HG03095 (cell line): ENCODE data around the gene LMF2.
"Not testable (repeated sequence)": the region's sequence is repeated elsewhere in the genome, so short reads cannot be mapped to it uniquely, and the experiment has no call there.

Experiments
- ATAC-seq: cut with Tn5 transposase; IDR thresholded peaks from one replicate; pipeline ENCODE4 v1.9.1; 2021; ENCODE audit warnings: moderate library complexity; ENCODE audit not compliant: unreplicated experiment

The LMF2 gene, protein sequence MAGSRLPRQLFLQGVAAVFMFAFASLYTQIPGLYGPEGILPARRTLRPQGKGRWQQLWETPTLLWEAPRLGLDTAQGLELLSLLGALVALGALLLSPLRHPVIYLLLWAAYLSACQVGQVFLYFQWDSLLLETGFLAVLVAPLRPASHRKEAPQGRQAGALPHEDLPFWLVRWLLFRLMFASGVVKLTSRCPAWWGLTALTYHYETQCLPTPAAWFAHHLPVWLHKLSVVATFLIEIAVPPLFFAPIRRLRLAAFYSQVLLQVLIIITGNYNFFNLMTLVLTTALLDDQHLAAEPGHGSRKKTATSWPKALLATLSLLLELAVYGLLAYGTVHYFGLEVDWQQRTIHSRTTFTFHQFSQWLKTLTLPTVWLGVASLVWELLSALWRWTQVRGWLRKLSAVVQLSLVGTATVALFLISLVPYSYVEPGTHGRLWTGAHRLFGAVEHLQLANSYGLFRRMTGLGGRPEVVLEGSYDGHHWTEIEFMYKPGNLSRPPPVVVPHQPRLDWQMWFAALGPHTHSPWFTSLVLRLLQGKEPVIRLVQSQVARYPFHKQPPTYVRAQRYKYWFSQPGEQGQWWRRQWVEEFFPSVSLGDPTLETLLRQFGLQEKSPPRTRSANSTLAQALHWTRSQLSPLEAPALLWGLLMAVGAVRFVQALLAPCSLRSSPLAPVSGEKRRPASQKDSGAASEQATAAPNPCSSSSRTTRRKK

GRCh38 chr22:50507421-50507990 lies at the start of gene LMF2:
Gene LMF2, minus strand, starts transcription at chr22:50507702. Its CDS starts 27 bp downstream, at chr22:50507675.
- ATAC-seq, result peak; percentile 58

DNA sequence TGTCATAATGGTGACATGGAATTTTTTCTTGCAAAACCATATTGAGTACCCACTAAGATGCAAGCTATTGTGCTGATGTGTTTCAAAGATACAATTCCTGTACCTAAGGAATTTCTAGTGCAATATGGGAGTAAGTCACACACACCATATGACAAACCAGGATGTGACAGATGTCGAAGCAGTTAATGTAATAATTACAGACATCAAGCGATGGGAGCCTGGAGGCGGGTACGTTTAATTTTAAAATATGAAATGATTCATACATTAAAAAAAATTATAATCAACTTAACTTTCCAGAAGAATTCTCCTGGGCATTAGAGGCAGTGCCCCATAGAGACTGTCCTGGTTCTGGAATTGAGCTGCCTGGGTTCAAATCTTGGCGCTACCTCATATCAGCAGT lies 49.2 kb upstream of the LMF2 start:
- no peak for ATAC-seq

- no peak for ATAC-seq
These were observed 45.8 kb upstream of the LMF2 start for GRCh38 chr22:50553310-50553709.

GRCh38 chr22:50551160-50551752 lies 43.8 kb upstream of the LMF2 start:
- ATAC-seq, result no peak

GRCh38 chr22:50550395-50550794 lies 42.9 kb upstream of the LMF2 start:
- ATAC-seq, result no peak

DNA sequence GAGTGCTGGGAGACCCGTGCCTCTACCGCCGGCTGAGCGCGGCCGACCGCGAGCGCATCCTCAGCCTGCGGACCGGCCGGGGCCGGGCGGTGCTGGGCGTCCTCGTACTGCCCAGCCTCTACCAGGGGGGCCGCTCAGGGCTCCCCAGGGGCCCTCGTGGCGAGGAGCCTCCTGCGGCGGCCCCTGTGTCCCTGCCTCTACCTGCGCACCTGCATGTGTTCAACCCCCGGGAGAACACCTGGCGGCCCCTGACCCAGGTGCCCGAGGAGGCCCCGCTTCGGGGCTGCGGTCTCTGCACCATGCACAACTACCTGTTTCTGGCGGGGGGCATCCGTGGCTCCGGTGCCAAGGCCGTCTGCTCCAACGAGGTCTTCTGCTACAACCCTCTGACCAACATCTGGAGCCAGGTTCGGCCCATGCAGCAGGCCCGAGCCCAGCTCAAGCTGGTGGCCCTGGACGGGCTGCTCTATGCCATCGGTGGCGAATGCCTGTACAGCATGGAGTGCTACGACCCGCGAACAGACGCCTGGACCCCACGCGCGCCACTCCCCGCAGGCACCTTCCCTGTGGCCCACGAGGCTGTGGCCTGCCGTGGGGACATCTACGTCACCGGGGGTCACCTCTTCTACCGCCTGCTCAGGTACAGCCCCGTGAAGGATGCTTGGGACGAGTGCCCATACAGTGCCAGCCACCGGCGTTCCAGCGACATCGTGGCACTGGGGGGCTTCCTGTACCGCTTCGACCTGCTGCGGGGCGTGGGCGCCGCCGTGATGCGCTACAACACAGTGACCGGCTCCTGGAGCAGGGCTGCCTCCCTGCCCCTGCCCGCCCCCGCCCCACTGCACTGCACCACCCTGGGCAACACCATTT lies 41.7 kb upstream of the LMF2 start:
- ATAC-seq, result no peak

DNA sequence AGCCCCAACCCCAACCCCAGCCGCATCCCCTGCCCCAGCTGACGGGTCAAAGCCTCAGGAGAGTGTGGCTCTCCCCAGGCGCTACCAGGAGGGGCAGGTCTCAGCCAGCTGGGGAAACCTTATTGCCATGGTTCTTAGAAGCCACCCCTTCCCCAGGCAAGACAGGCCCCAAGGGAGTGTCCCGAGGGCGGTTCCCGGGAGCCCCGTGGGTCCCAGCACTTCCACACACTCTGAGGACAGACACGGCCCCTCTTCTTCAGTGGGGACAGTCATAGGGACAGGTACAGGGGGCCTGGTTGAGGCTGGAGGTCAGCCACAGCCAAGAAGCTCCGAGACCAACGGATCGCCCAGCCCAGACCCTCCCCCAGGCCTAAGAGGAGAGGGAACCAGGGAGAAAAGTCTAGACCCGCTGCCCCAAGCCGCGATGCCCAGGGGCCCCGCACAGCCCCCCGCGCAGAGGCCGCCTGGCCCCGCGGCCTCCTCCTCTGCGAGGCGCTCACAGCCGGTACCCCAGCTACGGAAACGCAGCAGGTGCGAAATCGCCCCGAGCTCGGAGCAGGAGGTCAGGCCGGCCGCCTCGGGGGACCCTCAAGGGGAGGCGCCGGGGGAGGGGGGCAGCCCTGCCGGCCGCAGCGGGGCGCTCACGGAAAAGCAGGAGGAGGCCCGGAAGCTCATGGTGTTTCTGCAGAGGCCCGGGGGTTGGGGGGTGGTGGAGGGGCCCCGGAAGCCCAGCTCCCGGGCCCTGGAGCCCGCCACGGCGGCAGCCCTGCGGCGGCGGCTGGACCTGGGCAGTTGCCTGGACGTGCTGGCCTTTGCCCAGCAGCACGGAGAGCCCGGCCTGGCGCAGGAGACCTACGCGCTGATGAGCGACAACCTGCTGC lies 40.8 kb upstream of the LMF2 start:
- ATAC-seq, result no peak

- ATAC-seq, result no peak
These were observed 39.9 kb upstream of the LMF2 start for GRCh38 chr22:50547263-50547985.

- ATAC-seq, result no peak
These were observed 39.1 kb upstream of the LMF2 start for GRCh38 chr22:50546326-50547262.

GRCh38 chr22:50545522-50546325 lies 38.2 kb upstream of the LMF2 start, which contains the start of gene KLHDC7B:
Gene KLHDC7B, plus strand, starts transcription at chr22:50545899. Its CDS starts 345 bp downstream, at chr22:50546244.
- no peak for ATAC-seq

- no peak for ATAC-seq
These were observed 37.3 kb upstream of the LMF2 start for GRCh38 chr22:50544746-50545253.

GRCh38 chr22:50544078-50544745 lies 36.7 kb upstream of the LMF2 start:
- ATAC-seq, result no peak

DNA sequence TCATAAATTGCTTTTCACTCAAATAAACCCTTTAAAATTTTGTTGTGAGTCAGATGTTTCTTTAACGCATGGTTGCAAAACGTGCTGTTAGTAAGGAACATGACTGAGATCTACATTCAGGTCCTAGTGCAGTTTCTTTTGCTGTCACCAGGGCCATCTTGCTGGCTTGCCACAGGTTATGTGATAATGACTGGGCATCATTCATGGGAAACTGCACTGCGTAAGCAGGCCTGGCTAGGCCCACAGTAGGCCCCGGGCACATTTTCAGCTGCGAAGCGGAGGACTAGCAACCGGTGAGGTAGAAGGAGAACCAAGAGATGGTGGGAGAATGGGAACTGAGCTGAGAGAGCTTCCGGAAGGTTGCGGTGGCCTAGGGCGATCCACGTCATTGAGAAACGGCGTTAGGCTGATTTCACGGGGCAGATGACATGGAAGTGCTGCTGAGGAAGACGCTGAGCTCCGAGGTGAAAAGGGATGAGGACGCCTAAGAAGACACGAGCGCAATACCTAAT lies 35.0 kb upstream of the LMF2 start:
- ATAC-seq, result no peak

GRCh38 chr22:50541667-50542026 lies 34.1 kb upstream of the LMF2 start:
- ATAC-seq, result not testable (repeated sequence)

- ATAC-seq, result no peak
These were observed 32.9 kb upstream of the LMF2 start for GRCh38 chr22:50540381-50540780.

GRCh38 chr22:50537765-50538164 lies 30.3 kb upstream of the LMF2 start:
- no peak for ATAC-seq
